GM21515 (cell line): ENCODE results near the gene PCDHGB4.
"Not testable (repeated sequence)": the region's sequence is repeated elsewhere in the genome, so short reads cannot be mapped to it uniquely, and the experiment has no call there.

Experiments
- ATAC-seq: cut with Tn5 transposase; IDR thresholded peaks from one replicate; pipeline ENCODE4 v1.9.1; 2021; ENCODE audit not compliant: unreplicated experiment

The PCDHGB4 gene

DNA sequence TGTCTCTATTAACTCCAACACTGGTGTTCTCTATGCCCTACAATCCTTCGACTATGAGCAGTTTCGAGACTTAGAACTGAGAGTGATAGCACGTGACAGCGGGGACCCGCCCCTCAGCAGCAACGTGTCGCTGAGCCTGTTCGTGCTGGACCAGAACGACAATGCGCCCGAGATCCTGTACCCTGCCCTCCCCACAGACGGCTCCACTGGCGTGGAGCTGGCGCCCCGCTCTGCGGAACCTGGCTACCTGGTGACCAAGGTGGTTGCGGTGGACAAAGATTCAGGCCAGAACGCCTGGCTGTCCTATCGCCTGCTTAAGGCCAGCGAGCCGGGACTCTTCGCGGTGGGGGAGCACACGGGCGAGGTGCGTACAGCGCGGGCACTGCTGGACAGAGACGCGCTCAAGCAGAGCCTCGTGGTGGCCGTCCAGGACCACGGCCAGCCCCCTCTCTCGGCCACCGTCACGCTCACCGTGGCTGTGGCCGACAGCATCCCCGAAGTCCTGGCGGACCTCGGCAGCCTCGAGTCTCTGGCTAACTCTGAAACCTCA, 35.3 kb downstream of the PCDHGB4 start:
- ATAC-seq = no peak

DNA sequence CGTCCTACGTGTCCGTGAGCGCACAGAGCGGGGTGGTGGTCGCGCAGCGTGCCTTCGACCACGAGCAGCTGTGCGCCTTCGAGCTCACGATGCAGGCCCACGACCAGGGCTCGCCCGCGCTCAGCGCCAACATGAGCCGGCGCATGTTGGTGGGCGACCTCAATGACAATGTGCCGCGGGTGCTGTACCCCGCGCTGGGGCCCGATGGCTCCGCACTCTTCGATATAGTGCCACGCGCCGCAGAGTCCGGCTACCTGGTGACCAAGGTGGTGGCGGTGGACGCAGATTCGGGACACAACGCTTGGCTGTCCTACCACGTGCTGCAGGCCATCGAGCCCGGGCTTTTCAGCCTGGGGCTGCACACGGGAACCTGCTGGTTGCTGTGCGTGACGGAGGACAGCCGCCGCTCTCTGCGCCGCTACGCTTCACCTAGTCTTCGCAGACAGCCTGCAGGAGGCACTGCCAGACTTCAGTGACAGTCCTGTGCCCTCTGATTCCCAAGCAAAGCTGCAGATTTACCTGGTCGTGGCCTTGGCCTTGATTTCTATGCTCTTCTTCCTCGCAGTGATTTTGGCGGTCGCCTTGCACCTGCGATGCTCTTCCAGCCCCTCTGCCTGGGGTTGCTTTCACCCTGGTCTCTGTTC, 40.4 kb downstream of the PCDHGB4 start:
- ATAC-seq = no peak

DNA sequence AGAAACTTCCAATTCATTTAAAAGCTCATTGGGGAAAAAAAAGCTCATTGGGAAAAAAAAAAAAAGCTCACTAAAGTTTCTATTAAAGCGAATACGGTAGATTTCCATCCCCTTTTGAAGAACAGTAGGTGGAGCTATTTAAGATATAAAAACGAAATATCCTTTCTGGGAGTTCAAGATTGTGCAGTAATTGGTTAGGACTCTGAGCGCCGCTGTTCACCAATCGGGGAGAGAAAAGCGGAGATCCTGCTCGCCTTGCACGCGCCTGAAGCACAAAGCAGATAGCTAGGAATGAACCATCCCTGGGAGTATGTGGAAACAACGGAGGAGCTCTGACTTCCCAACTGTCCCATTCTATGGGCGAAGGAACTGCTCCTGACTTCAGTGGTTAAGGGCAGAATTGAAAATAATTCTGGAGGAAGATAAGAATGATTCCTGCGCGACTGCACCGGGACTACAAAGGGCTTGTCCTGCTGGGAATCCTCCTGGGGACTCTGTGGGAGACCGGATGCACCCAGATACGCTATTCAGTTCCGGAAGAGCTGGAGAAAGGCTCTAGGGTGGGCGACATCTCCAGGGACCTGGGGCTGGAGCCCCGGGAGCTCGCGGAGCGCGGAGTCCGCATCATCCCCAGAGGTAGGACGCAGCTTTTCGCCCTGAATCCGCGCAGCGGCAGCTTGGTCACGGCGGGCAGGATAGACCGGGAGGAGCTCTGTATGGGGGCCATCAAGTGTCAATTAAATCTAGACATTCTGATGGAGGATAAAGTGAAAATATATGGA, 43.0 kb downstream of the PCDHGB4 start, which contains the start of gene PCDHGA12:
Gene PCDHGA12, plus strand, starts transcription at position 176 of the 782 bp plus-strand sequence. Its CDS starts 253 bp downstream, at position 429.
- ATAC-seq = peak; percentile 88

DNA sequence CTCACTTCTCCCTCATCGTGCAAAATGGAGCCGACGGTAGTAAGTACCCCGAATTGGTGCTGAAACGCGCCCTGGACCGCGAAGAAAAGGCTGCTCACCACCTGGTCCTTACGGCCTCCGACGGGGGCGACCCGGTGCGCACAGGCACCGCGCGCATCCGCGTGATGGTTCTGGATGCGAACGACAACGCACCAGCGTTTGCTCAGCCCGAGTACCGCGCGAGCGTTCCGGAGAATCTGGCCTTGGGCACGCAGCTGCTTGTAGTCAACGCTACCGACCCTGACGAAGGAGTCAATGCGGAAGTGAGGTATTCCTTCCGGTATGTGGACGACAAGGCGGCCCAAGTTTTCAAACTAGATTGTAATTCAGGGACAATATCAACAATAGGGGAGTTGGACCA, 43.8 kb downstream of the PCDHGB4 start:
- ATAC-seq = peak; percentile 44

DNA sequence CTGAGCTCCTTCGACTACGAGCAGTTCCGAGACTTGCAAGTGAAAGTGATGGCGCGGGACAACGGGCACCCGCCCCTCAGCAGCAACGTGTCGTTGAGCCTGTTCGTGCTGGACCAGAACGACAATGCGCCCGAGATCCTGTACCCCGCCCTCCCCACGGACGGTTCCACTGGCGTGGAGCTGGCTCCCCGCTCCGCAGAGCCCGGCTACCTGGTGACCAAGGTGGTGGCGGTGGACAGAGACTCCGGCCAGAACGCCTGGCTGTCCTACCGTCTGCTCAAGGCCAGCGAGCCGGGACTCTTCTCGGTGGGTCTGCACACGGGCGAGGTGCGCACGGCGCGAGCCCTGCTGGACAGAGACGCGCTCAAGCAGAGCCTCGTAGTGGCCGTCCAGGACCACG, 44.8 kb downstream of the PCDHGB4 start:
- ATAC-seq = not testable (repeated sequence)

DNA sequence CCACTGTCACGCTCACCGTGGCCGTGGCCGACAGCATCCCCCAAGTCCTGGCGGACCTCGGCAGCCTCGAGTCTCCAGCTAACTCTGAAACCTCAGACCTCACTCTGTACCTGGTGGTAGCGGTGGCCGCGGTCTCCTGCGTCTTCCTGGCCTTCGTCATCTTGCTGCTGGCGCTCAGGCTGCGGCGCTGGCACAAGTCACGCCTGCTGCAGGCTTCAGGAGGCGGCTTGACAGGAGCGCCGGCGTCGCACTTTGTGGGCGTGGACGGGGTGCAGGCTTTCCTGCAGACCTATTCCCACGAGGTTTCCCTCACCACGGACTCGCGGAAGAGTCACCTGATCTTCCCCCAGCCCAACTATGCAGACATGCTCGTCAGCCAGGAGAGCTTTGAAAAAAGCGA, 45.2 kb downstream of the PCDHGB4 start:
- ATAC-seq = not testable (repeated sequence)

DNA sequence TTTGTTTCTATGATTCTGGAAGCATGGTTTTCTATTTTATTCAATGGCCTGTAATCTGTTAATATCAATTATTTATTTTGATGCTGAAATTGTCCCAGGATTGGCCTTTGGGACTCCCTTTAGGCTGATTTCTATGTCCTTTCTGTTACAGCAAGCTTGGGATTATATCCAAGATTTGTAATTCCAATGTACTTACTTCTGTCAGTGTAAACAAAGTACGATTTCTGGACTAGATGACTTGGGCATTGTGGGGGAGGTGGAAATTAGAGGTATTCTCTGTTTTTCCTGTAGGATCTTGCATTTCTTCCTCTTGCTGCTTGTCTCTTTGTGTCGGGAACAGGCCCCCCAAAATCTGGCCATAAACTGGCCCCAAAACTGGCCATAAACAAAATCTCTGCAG, 46.5 kb downstream of the PCDHGB4 start:
- no peak for ATAC-seq

DNA sequence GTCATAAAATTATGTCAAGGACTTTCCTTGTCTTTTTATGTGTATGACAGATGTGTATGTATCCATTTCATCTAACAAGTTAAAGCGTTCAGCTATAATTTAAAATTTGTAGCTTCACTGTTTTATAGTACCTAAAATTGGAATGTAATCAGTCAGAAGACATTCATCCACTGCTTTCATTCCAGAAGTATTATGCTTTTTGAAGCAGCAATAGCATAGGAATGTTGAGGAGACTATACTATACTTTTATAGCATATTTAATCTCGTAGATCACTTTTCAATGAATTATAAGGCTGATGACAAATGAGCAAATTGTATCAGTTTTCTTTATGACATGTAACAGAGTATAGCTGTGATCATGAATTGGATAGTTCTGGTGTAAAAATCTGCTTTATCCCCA, 49.7 kb downstream of the PCDHGB4 start:
- ATAC-seq = no peak

DNA sequence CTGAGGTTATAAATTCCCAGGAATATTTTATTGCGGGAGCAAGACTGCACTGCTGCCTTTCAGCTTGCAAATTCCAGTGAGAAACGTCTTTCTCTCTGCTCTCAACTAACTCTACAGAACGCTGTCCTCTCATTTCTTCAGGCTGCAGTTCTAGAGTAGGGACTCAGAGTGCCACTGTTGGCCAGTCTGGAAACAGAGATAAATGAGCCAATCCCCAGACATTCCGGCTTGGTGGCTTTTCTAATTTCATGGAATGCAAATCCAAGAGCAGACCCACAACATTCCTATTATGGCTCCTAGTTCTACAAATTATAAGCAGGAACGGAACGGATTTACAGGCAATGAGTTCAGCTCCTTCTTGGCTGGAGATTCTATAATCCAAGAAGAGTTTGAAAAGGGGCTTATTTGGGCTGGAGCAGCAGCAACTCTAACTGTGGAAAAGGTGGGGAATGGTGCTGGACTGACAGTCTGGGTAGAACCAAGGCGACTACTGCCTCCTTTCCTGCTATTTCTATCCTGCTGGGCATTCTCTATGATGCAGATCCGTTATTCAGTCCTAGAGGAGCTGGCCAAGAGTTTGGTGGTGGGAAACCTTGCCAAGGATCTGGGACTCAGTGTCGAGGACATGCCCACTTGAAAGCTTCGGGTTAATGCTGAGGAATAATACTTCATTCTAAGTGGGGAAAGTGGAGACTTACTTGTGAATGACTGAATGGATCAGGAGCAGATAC, 52.1 kb downstream of the PCDHGB4 start:
- ATAC-seq = no peak
